Measurements from ENCODE around the gene HIC1.

The HIC1 gene

DNA sequence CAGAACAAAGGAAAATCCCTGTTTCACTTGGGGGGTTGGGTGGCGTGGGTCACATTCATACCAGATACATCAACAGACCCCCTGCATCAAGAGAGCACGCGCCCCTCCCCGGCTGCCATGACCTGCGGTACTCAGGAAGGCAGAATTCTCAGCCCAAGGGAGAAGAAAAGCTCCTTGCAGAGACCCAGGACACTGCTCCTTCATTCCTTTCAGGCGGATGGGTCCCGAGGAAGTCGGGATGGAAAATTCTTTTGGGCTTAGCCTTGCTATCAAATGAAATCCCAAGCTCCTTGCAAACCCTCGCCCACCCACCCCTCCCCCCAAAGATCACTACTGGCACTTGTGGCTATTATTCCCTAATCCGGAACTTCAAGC, 40.6 kb downstream of the HIC1 start:
- Histone ChIP-seq H3K4me3 (IDR thresholded peaks at IDR 0.05; ENCODE audit: insufficient read depth, low read depth, low read length) (no peak overlapping the region), H3K4me2 (no peak overlapping the region), H3K4me1 (ENCODE audit: low read depth, poor library complexity, severe bottlenecking) (peaks cover 20% of the 10 kb centered on the region), H3K27ac (no peak overlapping the region), H2AFZ (ENCODE audit: low read depth) (no peak overlapping the region), H3K9ac (no peak overlapping the region), H3K79me2 (ENCODE audit: insufficient read depth, low read depth) (no peaks in the 10 kb centered on the region), H3K27me3 (ENCODE audit: insufficient read depth, low read depth) (no peaks in the 10 kb centered on the region), H4K20me1 (ENCODE audit: insufficient read depth) (no peaks in the 10 kb centered on the region), H3K36me3 (ENCODE audit: insufficient read depth) (no peaks in the 10 kb centered on the region)
- TF ChIP-seq, protein P1, sequence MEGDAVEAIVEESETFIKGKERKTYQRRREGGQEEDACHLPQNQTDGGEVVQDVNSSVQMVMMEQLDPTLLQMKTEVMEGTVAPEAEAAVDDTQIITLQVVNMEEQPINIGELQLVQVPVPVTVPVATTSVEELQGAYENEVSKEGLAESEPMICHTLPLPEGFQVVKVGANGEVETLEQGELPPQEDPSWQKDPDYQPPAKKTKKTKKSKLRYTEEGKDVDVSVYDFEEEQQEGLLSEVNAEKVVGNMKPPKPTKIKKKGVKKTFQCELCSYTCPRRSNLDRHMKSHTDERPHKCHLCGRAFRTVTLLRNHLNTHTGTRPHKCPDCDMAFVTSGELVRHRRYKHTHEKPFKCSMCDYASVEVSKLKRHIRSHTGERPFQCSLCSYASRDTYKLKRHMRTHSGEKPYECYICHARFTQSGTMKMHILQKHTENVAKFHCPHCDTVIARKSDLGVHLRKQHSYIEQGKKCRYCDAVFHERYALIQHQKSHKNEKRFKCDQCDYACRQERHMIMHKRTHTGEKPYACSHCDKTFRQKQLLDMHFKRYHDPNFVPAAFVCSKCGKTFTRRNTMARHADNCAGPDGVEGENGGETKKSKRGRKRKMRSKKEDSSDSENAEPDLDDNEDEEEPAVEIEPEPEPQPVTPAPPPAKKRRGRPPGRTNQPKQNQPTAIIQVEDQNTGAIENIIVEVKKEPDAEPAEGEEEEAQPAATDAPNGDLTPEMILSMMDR (conservative IDR thresholded peaks at IDR 0.05; ENCODE audit: low read depth, low read length) = no peak

DNA sequence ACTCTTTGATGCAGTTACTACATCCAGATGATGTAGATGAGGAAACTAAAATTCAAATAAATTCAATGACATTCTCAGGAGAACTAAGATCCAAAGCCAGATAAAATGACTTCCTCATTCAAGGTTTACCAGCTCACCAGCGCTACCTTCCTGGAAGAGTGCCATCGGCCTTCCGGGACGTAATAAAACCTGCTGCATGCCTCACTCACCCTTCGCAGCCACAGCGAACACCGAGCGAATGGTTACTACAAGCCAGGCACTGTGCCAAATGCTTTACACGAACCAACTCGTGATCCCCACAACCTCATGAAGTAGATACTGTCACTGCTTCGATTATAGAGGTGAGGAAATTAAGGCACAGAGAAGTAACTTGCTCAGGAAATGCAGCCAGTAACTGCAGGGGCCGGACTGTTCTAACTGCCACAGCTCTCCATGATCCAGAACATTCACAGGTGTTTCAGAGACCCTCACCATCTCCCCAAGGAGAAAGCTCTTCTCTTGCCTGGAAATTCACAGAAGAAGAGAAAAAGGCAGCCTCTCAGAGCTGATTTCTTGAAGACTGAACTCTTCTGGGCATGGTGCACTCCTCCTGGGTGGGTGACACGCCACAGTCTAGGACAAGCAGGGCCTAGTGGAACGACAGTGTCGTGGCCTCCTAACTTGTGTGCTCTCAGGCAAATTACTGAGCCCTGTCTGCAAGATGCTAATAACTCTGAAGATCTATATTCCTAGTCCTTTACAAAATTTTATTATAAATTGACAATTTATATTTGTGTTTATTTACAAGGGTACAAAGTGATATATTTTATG, 46.8 kb downstream of the HIC1 start:
- no peak overlapping the region for H3K27ac ChIP-seq
- TF ChIP-seq, protein P1 (conservative IDR thresholded peaks at IDR 0.05; ENCODE audit: low read depth, low read length) = no peak
- no peak overlapping the region for H3K9ac ChIP-seq
- no peaks in the 10 kb centered on the region for H3K27me3 ChIP-seq (ENCODE audit: insufficient read depth, low read depth)
- H3K4me3 ChIP-seq (IDR thresholded peaks at IDR 0.05; ENCODE audit: insufficient read depth, low read depth, low read length) = no peak overlapping the region
- no peak overlapping the region for H2AFZ ChIP-seq (ENCODE audit: low read depth)
- H3K4me1 ChIP-seq (ENCODE audit: low read depth, poor library complexity, severe bottlenecking) = peaks cover 25% of the 10 kb centered on the region
- no peaks in the 10 kb centered on the region for H3K79me2 ChIP-seq (ENCODE audit: insufficient read depth, low read depth)
- no peak overlapping the region for H3K4me2 ChIP-seq
- no peaks in the 10 kb centered on the region for H3K36me3 ChIP-seq (ENCODE audit: insufficient read depth)
- H4K20me1 ChIP-seq (ENCODE audit: insufficient read depth) = no peaks in the 10 kb centered on the region

DNA sequence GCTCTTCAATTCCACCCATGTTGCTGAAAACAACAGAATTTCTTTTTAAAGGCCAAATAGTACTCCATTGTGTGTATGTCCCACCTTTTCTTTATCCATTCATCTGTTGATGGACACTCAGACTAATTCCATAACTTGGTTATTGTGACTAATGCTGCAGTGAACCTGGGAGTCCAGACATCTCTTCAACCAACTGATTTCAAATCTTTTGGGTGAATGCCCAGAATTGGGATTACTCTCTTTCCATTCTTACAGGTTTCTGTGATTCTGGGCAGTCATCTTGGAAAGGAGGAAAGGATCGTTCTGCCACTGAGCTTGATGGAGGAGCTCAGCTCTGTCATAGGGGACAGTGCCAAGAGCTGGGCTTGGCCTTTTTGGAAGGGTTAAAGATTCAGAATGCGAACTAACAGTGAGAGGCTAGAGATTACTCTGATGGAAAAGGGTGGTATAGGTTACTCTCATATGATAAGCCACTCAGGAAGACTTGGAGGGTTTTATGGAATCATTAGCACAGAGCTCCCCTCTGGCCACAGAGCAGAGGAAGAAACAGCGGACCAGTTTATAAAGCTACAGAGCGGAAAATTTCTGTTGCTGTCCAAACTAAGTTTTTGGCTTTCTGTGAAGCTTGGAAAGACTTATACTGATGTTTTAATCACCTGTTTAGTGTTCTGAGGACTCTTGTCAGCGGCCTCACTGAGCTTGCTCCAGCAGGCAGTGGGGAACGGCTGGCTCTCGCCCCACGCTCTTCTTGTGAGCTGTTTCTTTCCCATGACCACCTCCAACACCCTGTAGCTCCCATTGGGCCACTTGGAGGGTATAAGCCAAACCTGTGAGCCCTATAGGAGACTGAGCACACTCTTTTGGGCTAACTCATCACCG, 48.3 kb downstream of the HIC1 start:
- no peak overlapping the region for H3K4me2 ChIP-seq
- no peaks in the 10 kb centered on the region for H3K79me2 ChIP-seq (ENCODE audit: insufficient read depth, low read depth)
- no peak overlapping the region for H3K27ac ChIP-seq
- no peaks in the 10 kb centered on the region for H3K36me3 ChIP-seq (ENCODE audit: insufficient read depth)
- TF ChIP-seq, protein P1 (conservative IDR thresholded peaks at IDR 0.05; ENCODE audit: low read depth, low read length) = no peak
- peaks cover 36% of the 10 kb centered on the region for H3K4me1 ChIP-seq (ENCODE audit: low read depth, poor library complexity, severe bottlenecking)
- H3K4me3 ChIP-seq (IDR thresholded peaks at IDR 0.05; ENCODE audit: insufficient read depth, low read depth, low read length) = no peak overlapping the region
- no peak overlapping the region for H2AFZ ChIP-seq (ENCODE audit: low read depth)
- no peaks in the 10 kb centered on the region for H3K27me3 ChIP-seq (ENCODE audit: insufficient read depth, low read depth)
- no peaks in the 10 kb centered on the region for H4K20me1 ChIP-seq (ENCODE audit: insufficient read depth)
- H3K9ac ChIP-seq = no peak overlapping the region

DNA sequence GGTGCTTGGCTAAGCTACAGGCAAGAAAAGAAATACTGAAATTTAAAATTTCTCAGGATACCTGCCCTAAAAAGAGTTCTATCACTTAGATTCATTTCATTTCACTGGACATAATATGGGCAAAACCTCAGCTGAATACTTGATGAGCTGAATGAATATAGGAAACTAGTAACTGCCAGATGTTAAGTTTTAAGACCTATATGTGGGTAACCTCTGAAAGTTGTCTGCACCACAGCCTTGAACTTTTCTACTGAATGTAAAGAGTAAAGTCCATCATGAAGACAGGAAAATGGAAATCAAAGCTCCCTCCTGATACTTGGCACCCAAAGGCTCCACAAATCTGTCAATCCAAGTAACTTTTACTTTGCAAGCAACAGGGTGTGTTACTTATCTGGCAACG, 50.8 kb downstream of the HIC1 start:
- peak overlapping the region; percentile 37 for H3K4me2 ChIP-seq
- no peak overlapping the region for H3K9ac ChIP-seq
- H3K4me3 ChIP-seq (IDR thresholded peaks at IDR 0.05; ENCODE audit: insufficient read depth, low read depth, low read length) = no peak overlapping the region
- H3K36me3 ChIP-seq (ENCODE audit: insufficient read depth) = no peaks in the 10 kb centered on the region
- no peaks in the 10 kb centered on the region for H4K20me1 ChIP-seq (ENCODE audit: insufficient read depth)
- H3K79me2 ChIP-seq (ENCODE audit: insufficient read depth, low read depth) = no peaks in the 10 kb centered on the region
- H3K27ac ChIP-seq = no peak overlapping the region; the same call in 1 of the 2 replicates
- TF ChIP-seq, protein P1 (conservative IDR thresholded peaks at IDR 0.05; ENCODE audit: low read depth, low read length) = no peak
- H3K4me1 ChIP-seq (ENCODE audit: low read depth, poor library complexity, severe bottlenecking) = peaks cover 46% of the 10 kb centered on the region
- no peaks in the 10 kb centered on the region for H3K27me3 ChIP-seq (ENCODE audit: insufficient read depth, low read depth)
- H2AFZ ChIP-seq (ENCODE audit: low read depth) = no peak overlapping the region
